GM20000 (cell line): ENCODE data around the gene UGT1A9.

Source experiments
- DNase-seq: peaks from one replicate; pipeline ENCODE4 v3.0.0; 2012; ENCODE audit warnings: low spot score
- CTCF ChIP-seq: IDR thresholded peaks from 2 replicates; pipeline ENCODE4 v1.5.1; 2012; ENCODE audit warnings: mild to moderate bottlenecking, control low read depth; ENCODE audit errors: extremely low read depth, missing control alignments

Gene UGT1A9

GRCh38 chr2:233681521-233682099 lies 9.9 kb downstream of the UGT1A9 start, which contains the start of gene UGT1A7:
Gene UGT1A7 (plus strand): TSS chr2:233681901. CDS start chr2:233681938, 37 bp downstream.
- no peak for DNase-seq
- no peak for TF ChIP-seq CTCF

GRCh38 chr2:233684640-233685039 lies 12.9 kb downstream of the UGT1A9 start:
- TF ChIP-seq CTCF: no peak

GRCh38 chr2:233686928-233687327 lies 15.2 kb downstream of the UGT1A9 start:
- no peak for TF ChIP-seq CTCF
- no peak for DNase-seq

More at GRCh38 chr2:233684640-233685039, 12.9 kb downstream of the UGT1A9 start:
- no peak for DNase-seq

- TF ChIP-seq CTCF: no peak
- DNase-seq: no peak
Observed at GRCh38 chr2:233688341-233688740, 16.6 kb downstream of the UGT1A9 start.

GRCh38 chr2:233689031-233689430 lies 17.3 kb downstream of the UGT1A9 start:
- TF ChIP-seq CTCF: no peak
- no peak for DNase-seq

- no peak for DNase-seq
- no peak for TF ChIP-seq CTCF
Observed at GRCh38 chr2:233689501-233689900, 17.8 kb downstream of the UGT1A9 start.

GRCh38 chr2:233690444-233690843 lies 18.7 kb downstream of the UGT1A9 start:
- no peak for DNase-seq
- no peak for TF ChIP-seq CTCF
